Measurements from ENCODE around the gene CAPN14. TPM values are rescaled to one million over a fixed set of nuclear protein-coding genes. Genes with fewer than 3 reads are reported as not detected.

CAPN14 gene
- total RNA-seq, 1 experiment from 2014 or later: 0.17 TPM

Other genes starting within 250 kb of the CAPN14 start
- gene GALNT14, start 79.1 kb downstream of the CAPN14 start, total RNA-seq (2014; rRNA removed; shearing (Covaris generic)): 4.2 and 8.0 TPM in 2 replicates
- 7.3 and 8.7 TPM in 2 replicates for gene EHD3, start 16.6 kb upstream of the CAPN14 start, total RNA-seq (2014; rRNA removed; shearing (Covaris generic))
- 0.59 and 1.3 TPM in 2 replicates for gene XDH, start 197.2 kb upstream of the CAPN14 start, total RNA-seq (2014; rRNA removed; shearing (Covaris generic))

All from H7 (cell line).